CD4-positive, alpha-beta T cell (primary cell): ENCODE measurements around the gene SNX24. TPM values are rescaled to one million over a fixed set of nuclear protein-coding genes. Genes with fewer than 3 reads are reported as not detected.

Experiments used
- ATAC-seq: fragments of 200-7000 bp; cut with Tn5 transposase; one replicate; pipeline ENCODE4 v1.10.0; 2022; ENCODE audit warnings: mild to moderate bottlenecking; ENCODE audit not compliant: poor library complexity
- CTCF ChIA-PET: fragments of 350-600 bp; sonication (Branson Sonifier 250); formaldehyde crosslinking; loops from one replicate; lab custom pipeline; 2021; ENCODE audit warnings: antibody characterized with exemption, inconsistent platforms; lab: Charles Lee
- POLR2A ChIA-PET: fragments of 350-600 bp; sonication (Branson Sonifier 250); formaldehyde crosslinking; loops from one replicate; lab custom pipeline; 2021; ENCODE audit warnings: antibody characterized with exemption, inconsistent platforms; lab: Charles Lee
- DNase-seq, 14 experiments: peaks; one replicate each; pipeline ENCODE4 v3.0.0-alpha.2; 2013 to 2020; ENCODE audit warnings: mixed read lengths in 2 of 14
- H3K27ac ChIP-seq, 2 donors: one replicate each; pipeline versions ENCODE4 v1.5.1 to v1.7.0; 2013; ENCODE audit warnings: low read length in 2 of 2, low read depth in 1 of 2, mild to moderate bottlenecking in 1 of 2
- H3K27me3 ChIP-seq, 2 experiments: 1 replicate in 1 of 2; 2 replicates in 1 of 2; pipeline versions ENCODE4 v1.6.1 to v1.7.0; 2013; ENCODE audit warnings: low read length in 2 of 2, control low read depth in 1 of 2, mild to moderate bottlenecking in 1 of 2, moderate library complexity in 1 of 2; ENCODE audit not compliant: insufficient read depth in 2 of 2, control insufficient read depth in 1 of 2
- H3K36me3 ChIP-seq: one replicate; pipeline ENCODE4 v1.6.1; 2013; ENCODE audit warnings: low read length, control low read depth; ENCODE audit not compliant: insufficient read depth
- H3K4me1 ChIP-seq: one replicate; pipeline ENCODE4 v1.6.1; 2013; ENCODE audit warnings: low read length, control low read depth; ENCODE audit not compliant: insufficient read depth
- H3K4me3 ChIP-seq: one replicate; pipeline ENCODE4 v1.5.1; 2013; ENCODE audit warnings: mild to moderate bottlenecking, low read length, moderate library complexity
- H3K9me3 ChIP-seq, 2 experiments: 1 replicate in 1 of 2; 2 replicates in 1 of 2; pipeline versions ENCODE4 v1.6.1 to v1.7.0; 2013; ENCODE audit warnings: low read length in 2 of 2, mild to moderate bottlenecking in 2 of 2, control low read depth in 1 of 2, moderate library complexity in 1 of 2; ENCODE audit not compliant: control insufficient read depth in 1 of 2, insufficient read depth in 1 of 2
- H3K27ac Mint-ChIP-seq: one replicate; pipeline ENCODE4 v1.8.0; 2020; ENCODE audit warnings: mixed read lengths
- H3K27me3 Mint-ChIP-seq: one replicate; pipeline ENCODE4 v1.8.0; 2021; ENCODE audit warnings: mixed read lengths
- H3K36me3 Mint-ChIP-seq: one replicate; pipeline ENCODE4 v1.8.0; 2021; ENCODE audit warnings: low read depth, mixed read lengths
- H3K4me1 Mint-ChIP-seq: one replicate; pipeline ENCODE4 v1.8.0; 2021; ENCODE audit warnings: low read depth, mixed read lengths
- H3K4me3 Mint-ChIP-seq: one replicate; pipeline ENCODE4 v1.8.0; 2020; ENCODE audit warnings: mild to moderate bottlenecking, mixed read lengths
- H3K9me3 Mint-ChIP-seq: one replicate; pipeline ENCODE4 v1.8.0; 2020; ENCODE audit warnings: mixed read lengths
- CTCF ChIP-seq: fragments of 200-600 bp; IDR thresholded peaks from one replicate; pipeline ENCODE4 v1.8.0; 2022; ENCODE audit warnings: antibody characterized with exemption, mild to moderate bottlenecking
- intact Hi-C, 2 experiments: fragments of 100-400 bp; cut with DNase I in 1 of 2; cut with micrococcal nuclease in 1 of 2; formaldehyde crosslinking; loops; one replicate each; pipeline versions ENCODE4 v1.15.1 to v1.9.0; 2023 to 2025; cut with DNase I, micrococcal nuclease
- total RNA-seq, 174 experiments: library from RNA in 2 of 174; stranded (reverse) in 2 of 174; gene quantifications; one replicate each; pipeline ENCODE4 v1.2.3 and lab custom pipeline; 2021 to 2026

The SNX24 gene
- total RNA-seq, 2 experiments from 2014 or later: 2.3 to 3.0 TPM

GRCh38 chr5:122842016-122842580 lies 3.3 kb upstream of the SNX24 start:
- CTCF ChIA-PET: no interaction called here
- intact Hi-C loops: loop anchor here (5.0 to 10.0 kb wide), 3 partner anchors 67 to 880 kb away; partner anchors contain the start of genes CEP120 (in 1 of the 2), SNX2 (in 1 of the 2) and SRFBP1 (in 1 of the 2)
- Mint-ChIP-seq H3K9me3 (no peaks in the 10 kb centered on the region), H3K4me3 (no peak overlapping the region), H3K27me3 (peaks cover 8% of the 10 kb centered on the region), H3K27ac (no peak overlapping the region), H3K36me3 (peaks cover 9% of the 10 kb centered on the region), H3K4me1 (peaks cover 31% of the 10 kb centered on the region)
- no peak for DNase-seq
- Histone ChIP-seq H3K4me1 (peaks cover 20% of the 10 kb centered on the region), H3K36me3 (no peaks in the 10 kb centered on the region), H3K9me3 (no peaks in the 10 kb centered on the region), H3K27ac (no peak overlapping the region), H3K4me3 (no peak overlapping the region), H3K27me3 (no peaks in the 10 kb centered on the region)
- TF ChIP-seq CTCF: no peak
- no peak for ATAC-seq
- POLR2A ChIA-PET: no interaction called here

- intact Hi-C loops: loop anchor here (2.0 to 10.0 kb wide), 4 partner anchors 68 to 882 kb away; partner anchors contain the start of genes CEP120 (in 1 of the 2), SNX2 (in 1 of the 2) and SRFBP1 (in 1 of the 2)
- DNase-seq (peak in 4 of 14 experiments; percentile 8 to 22 (median 14)), ATAC-seq (no peak)
- peak overlapping the region; percentile 82 for H3K4me3 ChIP-seq
- no peaks in the 10 kb centered on the region for H3K9me3 ChIP-seq
- Mint-ChIP-seq H3K36me3 (peaks cover 9% of the 10 kb centered on the region), H3K27me3 (peaks cover 8% of the 10 kb centered on the region), H3K4me3 (peak overlapping the region; percentile 92), H3K27ac (peak overlapping the region; percentile 80), H3K4me1 (peaks cover 33% of the 10 kb centered on the region), H3K9me3 (no peaks in the 10 kb centered on the region)
- ChIA-PET CTCF (no interaction called here), POLR2A (interaction anchor here (0.7 to 2.7 kb wide), 8 partner anchors 21 to 883 kb away, joined by 3 to 31 read pairs (median 3); partner anchors contain the start of genes CEP120 and SNX2)
- no peak for TF ChIP-seq CTCF
- peak overlapping the region in 1 of 2 donors; percentile 38 for H3K27ac ChIP-seq
- no peaks in the 10 kb centered on the region for H3K27me3 ChIP-seq
- H3K36me3 ChIP-seq: no peaks in the 10 kb centered on the region
- H3K4me1 ChIP-seq: peaks cover 20% of the 10 kb centered on the region
Measured at GRCh38 chr5:122844136-122844909, 1.1 kb upstream of the SNX24 start.

- Mint-ChIP-seq H3K27me3 (peaks cover 8% of the 10 kb centered on the region), H3K9me3 (no peaks in the 10 kb centered on the region), H3K27ac (peak overlapping the region; percentile 80), H3K4me3 (peak overlapping the region; percentile 92), H3K36me3 (peaks cover 9% of the 10 kb centered on the region), H3K4me1 (peaks cover 37% of the 10 kb centered on the region)
- DNase-seq: peak in 1 of 14 experiments; percentile 2
- peaks cover 20% of the 10 kb centered on the region for H3K4me1 ChIP-seq
- intact Hi-C loops: loop anchor here (2.0 to 10.0 kb wide), 4 partner anchors 68 to 883 kb away; partner anchors contain the start of genes CEP120 (in 1 of the 2), SNX2 (in 1 of the 2) and SRFBP1 (in 1 of the 2)
- CTCF ChIA-PET: no interaction called here
- POLR2A ChIA-PET: interaction anchor here (0.6 to 2.7 kb wide), 9 partner anchors 22 to 665 kb away, joined by 3 to 31 read pairs (median 3); partner anchors contain the start of genes CEP120 and SNX2
- no peaks in the 10 kb centered on the region for H3K27me3 ChIP-seq
- H3K36me3 ChIP-seq: no peaks in the 10 kb centered on the region
- ATAC-seq: no peak
- no peak for TF ChIP-seq CTCF
- H3K27ac ChIP-seq: peak overlapping the region in 1 of 2 donors; percentile 38
- no peaks in the 10 kb centered on the region for H3K9me3 ChIP-seq
- H3K4me3 ChIP-seq: peak overlapping the region; percentile 82
Measured at GRCh38 chr5:122844910-122845228, 544 bp upstream of the SNX24 start.
